Fibroblast of the aortic adventitia (primary cell): ENCODE measurements around the gene HIGD1A. TPM values are rescaled to one million over a fixed set of nuclear protein-coding genes. Genes with fewer than 3 reads are reported as not detected.

Source experiments
- DNase-seq: peaks from one replicate; pipeline ENCODE4 v3.0.0-alpha.2; 2010; ENCODE audit warnings: low read depth
- H3K4me3 ChIP-seq: 2 replicates; pipeline ENCODE4 v1.5.1; 2011; ENCODE audit warnings: low read depth, mild to moderate bottlenecking, control low read depth, low read length, moderate library complexity
- CTCF ChIP-seq: IDR thresholded peaks from 2 replicates; pipeline ENCODE4 v1.5.1; 2011; ENCODE audit warnings: mild to moderate bottlenecking, low read length, control low read depth, inconsistent platforms; ENCODE audit not compliant: insufficient read depth
- total RNA-seq: library from RNA; depleted of rRNA; stranded (reverse); fragments of >200 nt; gene quantifications from 2 replicates; pipeline ENCODE4 v1.2.3, GENCODE V29; 2012; ENCODE audit warnings: low replicate concordance

Gene HIGD1A
- total RNA-seq, 1 donor: 163 TPM

GRCh38 chr3:42801784-42802183 is 2.5 kb downstream of the HIGD1A start:
- H3K4me3 ChIP-seq: no peak overlapping the region
- no peak for DNase-seq
- no peak for TF ChIP-seq CTCF

GRCh38 chr3:42801048-42801620 is 3.2 kb downstream of the HIGD1A start:
- no peak overlapping the region for H3K4me3 ChIP-seq
- no peak for DNase-seq
- TF ChIP-seq CTCF: no peak

- no peak for DNase-seq
- H3K4me3 ChIP-seq: no peak overlapping the region
- no peak for TF ChIP-seq CTCF
These were observed 4.0 kb downstream of the HIGD1A start for GRCh38 chr3:42800251-42800650.

GRCh38 chr3:42799376-42799775 is 4.9 kb downstream of the HIGD1A start:
- TF ChIP-seq CTCF: no peak
- H3K4me3 ChIP-seq: no peak overlapping the region
- no peak for DNase-seq

- TF ChIP-seq CTCF: no peak
- no peak overlapping the region for H3K4me3 ChIP-seq
- no peak for DNase-seq
These were observed 7.9 kb downstream of the HIGD1A start for GRCh38 chr3:42796332-42796885.

- no peak overlapping the region for H3K4me3 ChIP-seq
- no peak for DNase-seq
- TF ChIP-seq CTCF: no peak
These were observed 8.6 kb downstream of the HIGD1A start for GRCh38 chr3:42795621-42796181.
